Measurements from ENCODE around the gene LHX6. TPM values are rescaled to one million over a fixed set of nuclear protein-coding genes. Genes with fewer than 3 reads are reported as not detected.

Gene LHX6
- total RNA-seq, 2 donors from 2014 or later = 2.9 TPM; not detected in 1

- Histone ChIP-seq H3K27ac (no peak overlapping the region), H3K4me3 (no peak overlapping the region), H3K9me3 (no peaks in the 10 kb centered on the region), H3K36me3 (replicated peaks in 1 of 2; ENCODE audit: insufficient read depth in 1 of 2, low read depth in 2 of 2) (no peaks in the 10 kb centered on the region), H3K4me1 (peaks cover 35% of the 10 kb centered on the region), H3K27me3 (peaks cover 0 to 26% of the 10 kb centered on the region in 2 donors)
- TF ChIP-seq CTCF (IDR thresholded peaks at IDR 0.05) = no peak
- no peak for TF ChIP-seq POLR2A (IDR thresholded peaks at IDR 0.05)
- WGBS, 2 donors = 89 to 100% methylated on average over 1 of the region's 1 CpG
- intact Hi-C loops (cut with DNase I) = no loop called here
- DNase-seq (no peak), ATAC-seq (no peak)
Observed at GRCh38 chr9:122215663-122216062, 13.1 kb downstream of the LHX6 start.

GRCh38 chr9:122214507-122214906 is 14.2 kb downstream of the LHX6 start:
- Histone ChIP-seq H3K9me3 (no peaks in the 10 kb centered on the region), H3K4me3 (no peak overlapping the region), H3K36me3 (replicated peaks in 1 of 2; ENCODE audit: insufficient read depth in 1 of 2, low read depth in 2 of 2) (no peaks in the 10 kb centered on the region), H3K27ac (no peak overlapping the region), H3K4me1 (peaks cover 23% of the 10 kb centered on the region), H3K27me3 (peaks cover 0 to 19% of the 10 kb centered on the region in 2 donors)
- no peak for DNase-seq
- ATAC-seq = no peak
- TF ChIP-seq POLR2A (IDR thresholded peaks at IDR 0.05) (no peak), CTCF (IDR thresholded peaks at IDR 0.05) (no peak)
- intact Hi-C loops (cut with DNase I) = no loop called here
- WGBS, 2 donors = 43 to 44% methylated on average over 9 of the region's 9 CpGs

- H3K27ac ChIP-seq = no peak overlapping the region
- H3K9me3 ChIP-seq = no peaks in the 10 kb centered on the region
- intact Hi-C loops (cut with DNase I) = no loop called here
- no peak overlapping the region for H3K4me3 ChIP-seq
- TF ChIP-seq CTCF (IDR thresholded peaks at IDR 0.05) (no peak), POLR2A (IDR thresholded peaks at IDR 0.05) (no peak)
- WGBS, 2 donors = 5 to 7% methylated on average over 12 to 77 of the region's 93 CpGs
- H3K36me3 ChIP-seq (replicated peaks in 1 of 2; ENCODE audit: insufficient read depth in 1 of 2, low read depth in 2 of 2) = no peaks in the 10 kb centered on the region
- peaks cover 16% of the 10 kb centered on the region for H3K4me1 ChIP-seq
- peak in 3 of 4 donors; percentile 38 to 67 (median 50) for DNase-seq
- H3K27me3 ChIP-seq = peaks cover 0 to 14% of the 10 kb centered on the region in 2 donors
- ATAC-seq = peak; percentile 67
Observed at GRCh38 chr9:122213589-122214413, 15.0 kb downstream of the LHX6 start.

- intact Hi-C loops (cut with DNase I) = no loop called here
- no peak for DNase-seq
- peaks cover 15% of the 10 kb centered on the region for H3K4me1 ChIP-seq
- 32 to 39% methylated on average over 20 of the region's 20 CpGs for WGBS, 2 donors
- no peak for TF ChIP-seq CTCF (IDR thresholded peaks at IDR 0.05)
- no peak for TF ChIP-seq POLR2A (IDR thresholded peaks at IDR 0.05)
- no peak overlapping the region for H3K4me3 ChIP-seq
- no peak overlapping the region for H3K27ac ChIP-seq
- H3K9me3 ChIP-seq = no peaks in the 10 kb centered on the region
- no peak for ATAC-seq
- peaks cover 0 to 13% of the 10 kb centered on the region in 2 donors for H3K27me3 ChIP-seq
- H3K36me3 ChIP-seq (replicated peaks in 1 of 2; ENCODE audit: insufficient read depth in 1 of 2, low read depth in 2 of 2) = no peaks in the 10 kb centered on the region
Observed at GRCh38 chr9:122213102-122213588, 15.6 kb downstream of the LHX6 start.
